Activated CD4-positive, alpha-beta T cell treated with anti-CD3 and anti-CD28 coated beads, Interleukin-10, Interleukin-2, amounts not matched to agents 100 ng/mL and 50 ng/mL, durations not matched to agents 16 hours and 8 hours (primary cell): ENCODE data around the gene MIEF2.

Experiments
- DNase-seq: peaks from one replicate; pipeline ENCODE4 v3.0.0-alpha.2; 2020

MIEF2 gene

DNA sequence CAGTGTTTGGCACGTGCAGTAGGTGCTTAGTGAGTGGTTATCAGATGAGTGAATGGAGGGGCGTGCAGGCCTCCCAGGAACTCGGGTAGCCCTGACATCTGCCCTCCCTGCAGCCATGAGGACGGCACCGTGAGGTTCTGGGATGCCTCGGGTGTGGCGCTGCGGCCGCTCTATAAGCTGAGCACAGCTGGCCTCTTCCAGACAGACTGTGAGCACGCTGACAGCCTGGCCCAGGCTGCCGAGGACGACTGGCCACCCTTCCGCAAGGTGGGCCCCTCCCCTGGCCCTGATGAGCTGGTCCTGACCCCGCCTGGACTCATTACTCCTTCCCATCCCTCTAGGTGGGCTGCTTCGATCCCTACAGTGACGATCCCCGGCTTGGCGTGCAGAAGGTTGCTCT is 24.0 kb upstream of the MIEF2 start:
- no peak for DNase-seq

DNA sequence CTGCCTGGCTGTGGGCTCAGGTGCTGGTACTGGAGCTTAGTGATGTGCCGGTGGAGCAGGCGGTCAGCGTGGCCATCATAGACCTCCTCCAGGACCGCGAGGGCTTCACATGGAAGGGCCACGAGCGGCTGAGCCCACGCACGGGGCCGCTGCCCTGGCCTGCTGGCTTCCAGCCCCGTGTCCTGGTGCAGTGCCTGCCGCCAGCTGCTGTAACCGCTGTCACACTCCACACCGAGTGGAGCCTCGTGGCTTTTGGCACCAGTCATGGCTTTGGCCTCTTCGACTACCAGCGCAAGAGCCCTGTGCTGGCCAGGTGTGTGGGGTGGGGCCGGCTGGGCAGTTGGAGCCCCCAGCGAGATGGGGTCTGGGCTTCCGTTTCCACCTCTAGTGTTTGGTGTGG is 23.0 kb upstream of the MIEF2 start:
- DNase-seq, result no peak

DNA sequence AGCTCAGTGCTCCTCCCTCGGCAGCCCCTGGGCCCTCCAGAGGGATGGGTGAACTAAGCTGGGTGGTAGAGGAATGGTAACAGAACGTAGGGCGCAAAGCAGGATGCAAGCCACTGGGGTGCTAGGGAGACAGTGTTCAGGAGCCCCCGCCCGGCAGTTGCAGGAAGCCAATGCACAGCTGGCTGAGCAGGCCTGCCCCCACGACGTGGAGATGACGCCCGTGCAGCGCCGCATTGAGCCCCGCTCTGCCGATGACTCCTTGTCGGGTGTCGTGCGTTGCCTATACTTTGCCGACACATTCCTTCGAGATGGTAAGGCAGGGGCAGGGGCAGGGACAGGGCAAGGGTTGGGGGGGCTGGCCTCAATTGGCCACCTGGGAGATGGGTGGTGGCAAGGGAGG is 22.2 kb upstream of the MIEF2 start:
- DNase-seq, result no peak

DNA sequence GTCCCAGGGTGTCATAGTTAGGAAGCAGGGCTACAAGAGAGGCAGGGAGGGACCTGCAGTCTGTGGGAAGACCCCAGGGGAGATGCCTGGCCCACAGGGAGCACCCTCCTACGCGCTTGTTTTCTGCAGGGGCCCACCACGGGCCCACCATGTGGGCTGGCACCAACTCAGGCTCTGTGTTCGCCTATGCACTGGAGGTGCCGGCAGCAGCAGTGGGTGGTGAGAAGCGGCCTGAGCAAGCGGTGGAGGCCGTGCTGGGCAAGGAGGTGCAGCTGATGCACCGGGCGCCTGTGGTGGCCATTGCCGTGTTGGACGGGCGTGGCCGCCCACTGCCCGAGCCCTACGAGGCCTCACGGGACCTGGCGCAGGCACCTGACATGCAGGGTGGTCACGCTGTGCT is 20.0 kb upstream of the MIEF2 start:
- DNase-seq, result no peak

DNA sequence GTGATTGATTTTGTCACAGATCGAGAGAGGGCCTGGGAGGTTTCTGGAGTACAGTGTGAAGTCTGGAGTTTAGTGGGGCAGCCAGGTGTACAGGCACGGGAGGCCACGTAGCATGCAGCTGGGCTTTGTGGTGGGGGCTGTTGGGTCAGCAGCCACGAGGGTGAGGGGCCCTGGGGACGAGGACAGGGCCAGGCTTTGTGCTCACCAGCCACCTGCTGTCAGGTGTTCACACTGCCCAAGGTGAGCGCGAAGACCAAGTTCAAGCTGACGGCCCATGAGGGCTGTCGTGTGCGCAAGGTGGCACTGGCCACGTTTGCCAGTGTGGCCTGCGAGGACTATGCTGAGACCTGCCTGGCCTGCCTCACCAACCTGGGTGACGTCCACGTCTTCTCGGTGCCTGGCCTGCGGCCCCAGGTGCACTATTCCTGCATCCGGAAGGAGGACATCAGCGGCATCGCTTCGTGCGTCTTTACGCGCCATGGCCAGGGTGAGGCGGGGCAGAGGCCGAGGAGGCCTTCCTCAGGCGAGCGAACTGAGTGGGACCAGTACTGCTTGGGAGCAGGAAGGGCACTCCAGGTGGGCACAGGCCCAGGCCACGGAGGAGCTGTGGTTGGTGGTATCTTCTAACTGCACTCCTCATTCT is 19.1 kb upstream of the MIEF2 start:
- DNase-seq, result no peak

DNA sequence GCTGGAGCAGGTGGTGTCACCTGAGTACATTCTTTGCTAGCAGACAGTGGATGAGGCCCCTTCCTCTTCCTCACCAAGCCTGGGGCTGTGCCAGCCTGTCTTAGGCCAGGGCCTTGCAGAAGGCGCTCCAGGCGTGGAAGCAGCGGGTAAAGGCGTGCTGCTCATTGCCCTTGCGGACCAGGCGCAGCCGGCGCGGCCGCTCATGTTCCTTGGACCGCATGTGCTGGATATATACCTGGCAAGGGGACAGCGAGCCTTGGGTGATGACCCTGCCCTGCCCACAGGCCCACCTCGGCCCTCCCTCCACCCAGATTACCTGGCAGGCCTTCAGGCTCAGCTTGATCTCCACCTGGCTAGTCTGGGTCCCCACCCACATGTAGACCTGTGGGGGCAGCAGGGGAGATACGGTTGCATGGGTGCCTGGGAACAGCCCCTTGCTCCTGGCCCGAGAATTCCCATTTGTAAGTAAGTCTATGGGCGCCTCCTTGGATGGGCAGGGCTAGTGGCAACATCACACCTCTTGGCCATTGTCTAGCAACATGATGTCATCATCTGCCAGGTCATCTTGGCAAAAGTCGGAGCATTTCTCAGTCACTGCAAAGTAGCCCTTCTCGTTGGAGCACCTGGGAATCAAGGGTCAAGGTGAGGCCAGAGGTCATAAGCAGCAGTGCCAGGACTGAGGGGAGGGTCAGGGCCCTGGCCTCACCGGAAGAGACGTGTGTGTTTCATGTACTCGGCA is 15.3 kb upstream of the MIEF2 start:
- DNase-seq, result no peak

DNA sequence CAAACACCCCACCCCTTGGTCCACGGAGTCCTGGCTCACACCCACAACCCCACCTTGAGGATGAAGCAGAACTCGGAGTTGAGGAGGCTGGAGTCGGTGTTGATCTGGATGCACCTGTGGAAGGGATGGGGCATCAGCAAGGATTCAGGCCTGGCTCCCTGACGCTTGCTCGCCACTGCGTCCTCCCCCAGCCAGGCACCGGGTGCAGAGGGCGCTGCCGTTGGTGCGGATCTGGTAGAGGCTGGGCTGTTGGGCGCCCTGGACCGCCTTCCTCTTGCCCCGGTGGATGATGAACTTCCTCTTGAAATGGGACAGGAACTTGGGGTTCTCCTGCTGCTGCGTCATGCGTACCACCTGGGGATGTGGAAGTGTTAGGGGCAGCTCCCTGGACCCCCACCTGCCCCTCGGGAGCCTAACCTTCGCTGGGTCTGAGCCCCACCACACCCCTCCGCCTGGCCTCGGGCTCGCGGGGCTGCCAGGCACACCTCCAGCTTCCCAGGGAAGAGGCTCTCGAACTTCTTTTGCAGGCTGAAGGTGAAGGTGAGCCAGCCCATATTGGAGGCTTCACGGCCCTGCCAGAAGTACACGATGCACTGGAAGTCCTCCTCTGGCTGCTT is 14.2 kb upstream of the MIEF2 start:
- DNase-seq, result no peak

DNA sequence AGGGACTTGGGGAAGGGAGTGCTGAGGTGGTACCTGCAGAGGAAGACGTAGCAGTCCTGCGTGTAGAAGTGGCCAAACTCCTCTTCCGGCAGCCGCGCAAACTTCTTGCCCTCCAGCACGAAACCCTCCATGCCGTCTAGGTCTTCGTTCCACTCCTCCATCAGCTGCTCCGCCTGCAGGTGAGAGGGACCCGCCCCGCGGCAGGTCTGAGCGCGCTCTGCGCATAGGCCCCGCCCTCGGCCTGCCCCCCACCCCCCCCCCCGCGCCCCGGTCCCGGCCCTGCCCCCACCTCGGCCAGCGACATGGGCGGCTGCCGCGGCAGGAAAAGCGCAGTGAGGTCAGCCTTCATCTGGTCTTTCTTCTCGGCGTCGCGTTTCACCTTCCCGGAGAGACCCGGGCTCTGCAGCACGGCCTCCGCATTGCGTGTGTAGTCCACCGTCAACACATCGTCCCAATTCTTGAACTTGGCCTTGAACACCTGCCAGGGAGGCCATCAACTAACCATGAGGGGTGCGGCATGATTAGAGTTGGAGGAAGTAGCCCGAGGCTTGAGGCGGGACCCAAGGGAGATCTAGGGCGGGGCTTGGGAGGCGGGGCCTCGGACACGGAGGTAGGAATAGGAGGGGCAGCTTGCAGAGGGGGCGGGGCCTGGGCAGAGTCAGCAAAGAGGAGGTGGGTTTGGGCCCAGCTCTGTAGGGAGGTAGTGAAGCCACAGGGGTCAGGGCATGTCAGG is 13.4 kb upstream of the MIEF2 start:
- peak; percentile 33 for DNase-seq

DNA sequence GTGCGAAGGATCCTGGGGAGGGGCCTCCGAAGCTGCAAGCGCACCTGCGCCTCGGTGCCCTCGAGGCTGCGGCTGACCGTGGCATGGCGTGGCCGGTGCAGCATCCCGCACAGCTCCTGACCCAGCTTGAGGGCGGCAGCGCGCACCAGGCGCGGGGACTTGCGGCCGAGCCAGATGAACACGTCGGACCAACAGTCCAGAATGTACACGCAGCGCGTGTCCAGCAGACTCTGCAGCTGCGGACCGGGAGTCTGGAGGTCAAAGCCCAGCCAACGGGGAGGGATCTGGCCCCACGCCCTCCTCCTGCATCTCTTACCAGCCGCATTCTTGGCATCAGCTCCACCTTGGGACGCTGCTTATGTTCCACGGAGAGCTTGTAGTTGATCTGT is 12.9 kb upstream of the MIEF2 start:
- no peak for DNase-seq

DNA sequence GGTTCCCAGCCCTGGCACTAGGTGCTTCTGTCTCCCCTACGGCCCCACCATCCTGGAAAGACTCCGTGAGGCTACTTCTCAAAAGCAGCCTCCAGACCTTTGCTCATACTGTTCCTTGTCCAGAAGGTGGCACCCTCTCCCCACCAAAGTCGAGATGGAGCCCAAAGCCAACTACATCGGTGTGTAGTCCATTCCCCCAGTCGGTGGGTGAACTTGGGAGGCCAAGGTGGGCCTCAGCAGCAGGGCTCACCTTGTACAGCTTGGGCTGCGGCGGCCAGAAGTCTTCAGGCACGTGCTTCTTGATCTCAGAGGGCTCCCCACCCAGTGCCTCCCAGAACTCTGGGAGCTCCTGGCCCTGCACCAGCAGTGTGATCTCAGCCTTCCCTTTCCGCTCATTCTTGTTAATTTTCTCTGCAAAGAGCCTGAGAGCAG is 12.1 kb upstream of the MIEF2 start:
- peak; percentile 69 for DNase-seq

DNA sequence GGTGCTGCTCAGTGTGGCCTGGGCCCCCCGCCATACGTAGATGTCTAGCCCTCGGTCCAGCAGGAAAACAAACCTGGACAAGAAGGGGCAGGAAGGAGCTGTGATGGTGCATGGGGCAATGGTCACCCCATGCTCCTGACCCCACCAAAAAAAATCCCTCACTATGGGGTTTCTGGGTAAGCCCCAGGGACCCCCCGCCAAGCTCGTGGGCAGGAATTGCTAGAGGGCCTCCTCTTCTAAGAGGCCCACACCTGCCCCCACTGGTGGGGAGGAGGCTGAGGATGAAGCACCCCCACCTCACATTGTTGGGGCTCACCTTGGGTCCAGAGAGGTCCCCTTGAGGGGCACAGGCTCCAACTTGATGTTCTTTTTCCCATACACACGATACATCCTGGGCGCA is 11.7 kb upstream of the MIEF2 start:
- DNase-seq, result no peak

DNA sequence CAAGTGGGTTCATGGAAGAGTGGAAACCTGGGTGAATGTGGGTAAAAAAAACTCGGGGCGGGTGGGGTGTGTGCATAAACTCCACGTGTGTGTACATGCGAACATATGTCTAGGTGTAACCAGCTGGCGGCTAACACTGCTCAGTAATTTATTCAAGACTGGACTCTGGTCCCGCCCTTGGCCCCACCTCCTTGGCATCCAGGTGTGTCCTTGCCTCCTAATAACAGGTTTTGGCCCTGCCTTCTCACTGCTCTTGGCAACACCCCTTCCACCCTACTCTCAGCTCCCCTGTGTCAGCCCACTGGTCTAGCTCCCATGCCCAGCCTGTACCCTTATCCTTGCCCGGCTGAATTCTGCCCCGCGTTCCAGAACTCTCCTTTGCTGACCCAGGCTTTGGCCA is 10.2 kb upstream of the MIEF2 start:
- DNase-seq, result no peak

DNA sequence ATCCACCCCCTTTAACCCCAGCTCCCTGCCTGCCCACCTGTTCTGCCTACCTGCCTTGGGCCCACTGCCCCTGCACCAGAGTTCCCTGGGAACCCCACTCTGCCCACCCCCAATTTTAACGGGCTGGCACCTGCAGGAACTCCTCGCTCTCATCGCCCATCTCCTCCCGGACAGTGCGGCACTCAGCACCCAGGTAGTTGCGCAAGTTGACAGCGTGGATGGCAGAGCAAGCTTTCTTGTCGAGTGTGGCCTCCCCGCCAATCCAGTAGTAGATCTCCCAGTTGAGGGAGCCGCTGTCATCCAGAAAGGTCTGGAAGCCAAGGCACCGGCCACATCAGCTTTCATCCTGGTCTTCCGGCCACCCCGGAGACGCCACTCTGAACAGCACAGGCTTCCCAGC is 9.8 kb upstream of the MIEF2 start:
- no peak for DNase-seq

DNA sequence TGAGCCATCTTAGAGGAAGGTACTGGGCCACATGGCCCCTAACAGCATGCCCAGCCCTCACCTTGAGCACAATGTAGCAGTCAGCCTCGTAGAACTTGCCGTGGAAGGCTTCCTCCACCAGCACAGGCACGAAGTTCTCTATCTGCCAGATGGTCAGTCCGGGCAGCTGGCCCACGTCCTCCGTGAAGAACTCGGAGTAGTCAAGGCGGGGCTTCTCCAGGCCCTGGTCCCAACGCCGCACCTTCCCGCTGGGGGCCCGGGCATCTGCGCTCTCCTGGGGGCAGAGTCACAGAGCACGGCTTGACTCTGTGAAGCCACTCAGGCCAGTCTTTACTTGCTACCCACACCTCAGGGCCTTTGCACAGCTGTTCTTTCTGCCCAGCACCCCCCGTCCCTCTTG is 9.3 kb upstream of the MIEF2 start:
- DNase-seq, result no peak

DNA sequence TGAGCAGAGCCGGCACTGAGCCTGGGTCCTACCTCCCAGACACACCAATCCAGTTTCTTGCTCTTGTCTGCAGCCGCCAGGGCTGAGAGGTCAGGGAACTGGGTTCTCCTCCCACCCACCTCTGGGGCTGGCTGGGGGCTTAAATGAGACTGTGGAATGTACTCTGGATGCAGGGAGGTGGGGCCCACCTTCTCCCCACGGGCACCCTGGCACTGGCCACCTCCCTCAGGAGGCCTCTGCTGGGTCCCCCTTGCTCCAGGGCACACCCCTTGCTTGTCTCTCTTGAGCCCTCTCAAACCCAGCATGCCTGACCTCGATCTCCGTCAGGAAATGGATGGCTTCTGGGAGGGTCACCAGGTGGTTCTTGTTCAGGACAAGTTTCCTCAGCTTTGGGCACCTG is 8.3 kb upstream of the MIEF2 start:
- DNase-seq, result no peak

DNA sequence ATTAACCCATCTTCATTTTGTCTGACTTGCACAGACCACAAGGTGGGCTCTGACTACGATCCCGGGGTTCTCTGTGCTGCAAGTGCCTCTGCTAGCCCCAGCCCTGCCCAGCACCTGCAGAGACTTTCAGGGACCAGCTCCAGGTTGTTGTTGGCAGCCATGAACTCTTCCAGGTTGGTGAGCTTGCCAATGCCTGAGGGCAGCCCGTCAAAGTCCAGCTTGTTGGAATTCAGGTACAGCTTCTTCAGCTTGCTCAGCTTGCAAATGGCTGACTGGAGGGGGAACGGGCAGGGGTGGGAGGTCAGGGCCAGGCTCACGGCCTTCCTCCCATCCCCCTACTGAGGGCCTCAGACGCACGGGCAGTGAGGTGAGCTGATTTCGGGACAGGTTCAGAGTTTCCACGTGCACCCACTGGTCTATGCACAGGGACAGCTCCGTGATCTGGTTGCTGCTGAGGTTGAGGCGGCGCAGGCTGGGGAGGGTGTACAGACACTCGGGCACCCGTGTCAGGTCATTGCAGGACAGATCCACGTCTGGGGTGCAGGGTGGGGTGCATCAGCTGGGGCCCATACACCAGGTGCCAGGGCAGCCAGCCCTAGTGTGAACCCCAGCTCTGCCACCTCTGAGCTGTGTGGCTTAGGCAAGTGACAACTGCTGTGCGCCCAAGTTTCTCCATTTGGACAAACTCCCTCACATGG is 7.1 kb upstream of the MIEF2 start:
- DNase-seq, result no peak

DNA sequence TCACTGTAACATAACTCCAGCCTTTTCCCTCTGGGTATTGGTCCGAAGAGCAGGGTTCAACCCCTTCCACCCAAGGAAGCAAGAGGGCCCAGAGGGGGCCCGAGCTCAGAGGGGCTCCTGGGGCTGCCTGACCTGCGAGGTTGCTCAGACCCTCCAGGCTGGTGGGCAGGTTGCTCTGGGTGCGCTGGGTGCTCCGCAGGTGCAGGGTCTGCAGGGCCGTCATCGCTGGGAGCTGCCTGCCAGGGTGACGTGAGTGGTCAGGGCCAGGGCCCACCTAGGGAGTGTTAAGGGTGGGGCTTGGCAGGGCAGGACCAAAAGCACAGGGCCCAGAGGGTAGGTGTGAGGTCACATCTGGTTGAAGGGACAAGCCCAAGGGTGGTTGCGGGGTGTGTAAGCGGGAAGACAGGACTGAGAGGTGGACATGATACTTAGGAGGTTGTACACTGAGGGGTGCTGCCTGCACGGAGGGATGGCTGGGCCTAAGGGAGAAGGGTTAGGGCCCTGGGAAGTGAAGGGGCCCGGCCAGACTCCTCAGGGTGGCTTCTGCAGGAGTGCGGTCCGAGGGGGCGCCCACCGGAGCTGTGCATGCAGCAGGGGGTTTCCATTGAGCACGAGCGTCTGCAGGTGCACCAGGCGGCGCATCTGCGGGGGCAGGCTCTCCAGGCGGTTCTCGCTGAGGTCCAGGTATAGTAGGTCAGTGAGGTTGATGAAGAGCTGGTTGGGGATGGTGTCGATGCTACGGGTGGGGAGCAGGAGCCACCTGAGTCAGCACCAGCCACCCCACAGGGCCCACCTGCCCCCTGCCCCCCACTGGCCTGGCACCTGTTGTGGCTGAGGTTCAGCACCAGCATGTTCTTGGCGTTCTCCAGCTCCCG is 6.3 kb upstream of the MIEF2 start:
- DNase-seq, result no peak

DNA sequence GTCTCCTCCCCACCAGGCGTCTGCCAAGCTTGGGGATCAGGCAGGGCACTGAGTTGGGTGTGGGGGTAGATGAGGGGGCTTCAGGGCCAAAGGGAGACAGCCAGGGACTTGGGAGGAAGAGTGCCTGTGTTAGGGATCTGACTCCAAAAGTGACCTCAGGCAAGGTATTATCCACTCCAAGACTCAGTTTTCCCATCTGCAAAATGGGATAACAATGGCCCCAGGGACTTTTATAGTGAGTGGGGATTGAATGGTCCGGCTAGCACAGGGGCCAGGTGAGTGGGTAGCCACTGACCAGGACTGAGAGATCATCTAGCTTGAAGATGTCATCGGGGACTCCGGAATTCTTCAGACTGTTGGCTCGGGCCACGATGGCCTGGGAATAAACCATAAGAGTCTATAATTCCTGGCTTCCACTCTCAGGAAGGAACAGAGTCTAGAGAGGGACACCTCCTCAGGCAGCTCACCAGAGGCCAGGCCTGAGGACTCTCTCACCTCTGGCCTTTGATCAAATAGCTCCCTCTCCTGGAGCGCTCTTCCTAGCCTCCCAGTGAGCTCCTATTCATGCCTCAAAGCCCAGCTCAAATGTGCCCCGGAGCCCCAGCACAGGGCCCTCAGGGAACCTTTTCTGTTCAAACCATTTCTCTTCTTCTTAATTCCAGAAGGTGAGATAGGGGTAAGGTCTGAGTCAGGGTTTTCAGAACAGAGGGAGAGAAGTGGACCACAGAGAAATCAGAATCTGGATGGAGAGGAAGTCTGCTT is 5.4 kb upstream of the MIEF2 start:
- DNase-seq, result no peak

DNA sequence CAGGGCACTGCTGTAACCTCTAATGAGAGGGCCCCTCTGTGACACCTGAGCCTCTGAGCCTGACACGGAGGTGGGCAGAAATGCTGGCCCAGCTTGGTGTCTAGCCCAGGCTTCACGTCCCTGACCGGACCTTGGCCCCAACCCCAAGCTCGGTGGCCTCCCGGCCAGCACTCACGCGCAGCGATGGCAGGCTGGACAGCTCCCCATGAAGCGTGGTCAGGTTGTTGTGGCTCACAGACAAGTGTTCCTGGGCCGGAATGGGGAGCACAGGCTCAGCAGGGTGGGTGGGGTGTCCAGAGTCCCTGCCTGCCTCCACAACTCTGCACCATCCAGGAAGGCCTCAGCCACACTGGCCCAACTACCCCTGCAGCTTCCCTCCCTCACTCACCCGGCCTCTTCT is 4.1 kb upstream of the MIEF2 start:
- no peak for DNase-seq

DNA sequence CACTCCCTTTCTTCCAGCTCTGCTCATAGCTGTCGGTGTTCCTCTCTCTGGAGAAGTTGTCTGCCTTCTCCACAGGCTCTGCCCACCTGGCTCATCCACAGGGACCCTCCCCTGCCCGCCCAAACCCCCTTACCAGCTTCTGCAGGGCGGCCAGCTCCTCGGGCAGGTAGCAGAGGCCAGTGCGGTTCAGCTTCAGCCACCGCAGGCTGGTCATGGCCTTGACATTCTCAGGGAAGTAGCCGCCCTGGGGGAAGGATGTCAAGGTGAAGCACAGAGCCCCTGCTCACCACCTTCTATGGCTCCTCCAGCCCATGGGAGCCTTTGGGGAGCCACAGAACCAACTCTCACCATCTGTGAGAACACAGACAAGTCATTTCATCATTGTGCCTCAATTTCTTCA is 3.7 kb upstream of the MIEF2 start:
- no peak for DNase-seq

DNA sequence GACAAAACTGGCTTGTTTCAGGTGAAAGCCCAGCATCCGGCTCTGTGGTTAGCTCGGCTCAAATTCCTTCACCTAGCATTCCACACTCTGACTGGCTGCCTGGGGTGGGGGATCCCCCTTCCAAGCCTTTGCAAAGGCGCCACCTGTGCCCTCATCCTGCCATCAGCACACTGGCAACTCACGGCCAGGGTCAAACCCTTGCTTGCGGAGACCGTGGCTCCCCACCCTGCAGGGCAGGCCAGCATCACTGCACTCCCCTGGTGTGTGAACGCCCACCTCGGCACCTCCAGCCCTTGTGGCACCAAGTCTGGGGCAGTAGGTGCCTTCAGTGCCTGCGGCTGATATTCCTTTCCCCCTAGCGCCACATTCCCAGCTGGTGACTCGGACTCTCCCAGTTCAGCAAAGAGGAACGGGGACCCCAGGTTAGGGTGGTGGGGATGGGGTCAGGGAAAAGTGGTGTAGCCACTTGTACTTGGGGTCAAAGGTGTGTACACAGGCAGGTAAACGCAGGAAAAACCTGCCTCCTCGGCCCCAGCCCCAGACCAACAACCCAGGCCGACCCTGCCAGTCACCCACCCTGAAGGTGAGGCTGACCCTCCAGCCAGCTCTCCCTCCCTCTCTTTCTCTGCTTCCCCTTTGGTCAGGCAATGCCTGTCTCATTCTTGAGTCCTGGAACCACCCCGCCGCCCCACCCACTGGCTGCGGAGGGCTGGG is 3.0 kb upstream of the MIEF2 start:
- DNase-seq, result peak; percentile 47
